Stimulated activated CD4-positive, alpha-beta T cell treated with anti-CD3 and anti-CD28 coated beads, Interleukin-4, amount 100 ng/mL, for 48 hours (primary cell): ENCODE results near the gene CCNYL1.

ENCODE experiments used
- DNase-seq, 2 donors: peaks; one replicate each; pipeline ENCODE4 v3.0.0-alpha.2; 2020; ENCODE audit warnings: low read depth in 2 of 2

CCNYL1 gene

GRCh38 chr2:207766041-207766551 is 54.7 kb downstream of the CCNYL1 start:
- DNase-seq: no peak

GRCh38 chr2:207766697-207767460 is 55.4 kb downstream of the CCNYL1 start:
- no peak for DNase-seq

- no peak for DNase-seq
Observed at GRCh38 chr2:207767461-207768167, 56.2 kb downstream of the CCNYL1 start.

- DNase-seq: no peak
Observed at GRCh38 chr2:207768168-207768865, 56.9 kb downstream of the CCNYL1 start.

GRCh38 chr2:207768866-207769596 is 57.6 kb downstream of the CCNYL1 start:
- DNase-seq: no peak

- DNase-seq: no peak
Observed at GRCh38 chr2:207770602-207771404, 59.4 kb downstream of the CCNYL1 start.

- no peak for DNase-seq
Observed at GRCh38 chr2:207771421-207771820, 60.0 kb downstream of the CCNYL1 start.

- no peak for DNase-seq
Observed at GRCh38 chr2:207772081-207772843, 60.8 kb downstream of the CCNYL1 start.

GRCh38 chr2:207772844-207773205 is 61.4 kb downstream of the CCNYL1 start:
- no peak for DNase-seq

GRCh38 chr2:207775473-207775872 is 64.0 kb downstream of the CCNYL1 start:
- DNase-seq: no peak

- DNase-seq: no peak
Observed at GRCh38 chr2:207777124-207777523, 65.7 kb downstream of the CCNYL1 start.

- no peak for DNase-seq
Observed at GRCh38 chr2:207778298-207778882, 67.0 kb downstream of the CCNYL1 start.

- DNase-seq: no peak
Observed at GRCh38 chr2:207779523-207779922, 68.1 kb downstream of the CCNYL1 start.

- no peak for DNase-seq
Observed at GRCh38 chr2:207782238-207783030, 71.0 kb downstream of the CCNYL1 start.

- no peak for DNase-seq
Observed at GRCh38 chr2:207783514-207783913, 72.1 kb downstream of the CCNYL1 start.

- DNase-seq: no peak
Observed at GRCh38 chr2:207784898-207785297, 73.5 kb downstream of the CCNYL1 start.

GRCh38 chr2:207787017-207787416 is 75.6 kb downstream of the CCNYL1 start:
- DNase-seq: no peak

GRCh38 chr2:207787800-207788199 is 76.4 kb downstream of the CCNYL1 start:
- no peak for DNase-seq

GRCh38 chr2:207790898-207791297 is 79.5 kb downstream of the CCNYL1 start:
- no peak for DNase-seq
